DOHH2 (cell line): ENCODE results near the gene CD74.
"Not testable (repeated sequence)": the region's sequence is repeated elsewhere in the genome, so short reads cannot be mapped to it uniquely, and the experiment has no call there.

ENCODE experiments used
- H3F3A ChIP-seq: fragments of 200-600 bp; sonication (generic), shearing (Covaris generic); 2 replicates; pipeline ENCODE4 v1.6.0; 2016; ENCODE audit warnings: antibody characterized with exemption, mild to moderate bottlenecking; ENCODE audit not compliant: control insufficient read depth, insufficient read depth
- H3K27ac ChIP-seq: fragments of 200-600 bp; sonication (generic); 2 replicates; pipeline ENCODE4 v1.5.1; 2014; ENCODE audit warnings: low read depth, mild to moderate bottlenecking, low read length, moderate library complexity
- H3K27me3 ChIP-seq: fragments of 200-600 bp; sonication (generic); 2 replicates; pipeline ENCODE4 v1.6.1; 2014; ENCODE audit warnings: mild to moderate bottlenecking, low read length, mixed read lengths; ENCODE audit not compliant: control insufficient read depth
- H3K36me3 ChIP-seq: fragments of 200-600 bp; sonication (generic); 2 replicates; pipeline ENCODE4 v1.6.1; 2014; ENCODE audit warnings: mild to moderate bottlenecking, low read length, moderate library complexity, mixed read lengths; ENCODE audit not compliant: control insufficient read depth
- H3K4me1 ChIP-seq: fragments of 200-600 bp; sonication (generic); 2 replicates; pipeline ENCODE4 v1.6.1; 2014; ENCODE audit warnings: mild to moderate bottlenecking, low read length, mixed read lengths; ENCODE audit not compliant: control insufficient read depth
- H3K4me2 ChIP-seq: fragments of 200-600 bp; sonication (generic); 2 replicates; pipeline ENCODE4 v1.6.0; 2014; ENCODE audit warnings: mild to moderate bottlenecking, low read length, moderate library complexity
- H3K4me3 ChIP-seq: fragments of 200-600 bp; sonication (generic); 2 replicates; pipeline ENCODE4 v1.5.1; 2014; ENCODE audit warnings: mild to moderate bottlenecking, low read length, mixed read lengths
- H3K79me2 ChIP-seq: fragments of 200-600 bp; sonication (generic); 2 replicates; pipeline ENCODE4 v1.6.1; 2014; ENCODE audit warnings: mild to moderate bottlenecking, low read length, mixed read lengths; ENCODE audit not compliant: control insufficient read depth
- H3K9me2 ChIP-seq: fragments of 200-600 bp; sonication (generic); replicated peaks from 2 replicates; pipeline ENCODE4 v1.6.1; 2014; ENCODE audit warnings: mild to moderate bottlenecking, low read length, mixed read lengths; ENCODE audit not compliant: control insufficient read depth
- H3K9me3 ChIP-seq: fragments of 200-600 bp; sonication (generic); 2 replicates; pipeline ENCODE4 v1.6.1; 2014; ENCODE audit warnings: antibody characterized with exemption, low read length, mixed read lengths; ENCODE audit not compliant: control insufficient read depth, insufficient read depth
- H4K20me1 ChIP-seq: fragments of 200-600 bp; sonication (generic); 2 replicates; pipeline ENCODE4 v1.6.0; 2014; ENCODE audit warnings: low read depth, mild to moderate bottlenecking, antibody characterized with exemption, low read length, moderate library complexity; ENCODE audit not compliant: control insufficient read depth, insufficient read depth
- CTCF ChIP-seq: fragments of 200-600 bp; sonication (generic); IDR thresholded peaks from one replicate; pipeline ENCODE4 v1.5.1; 2014; ENCODE audit warnings: antibody characterized with exemption, mild to moderate bottlenecking, low read depth, low read length; ENCODE audit not compliant: poor library complexity, severe bottlenecking
- EZH2phosphoT487 ChIP-seq: fragments of 200-600 bp; sonication (generic); IDR thresholded peaks from 2 replicates; pipeline ENCODE4 v1.6.1; 2017; ENCODE audit warnings: borderline replicate concordance, mild to moderate bottlenecking, antibody characterized with exemption, low read length, moderate library complexity, mixed read lengths

Gene CD74

GRCh38 chr5:150428978-150429377 lies 16.3 kb upstream of the CD74 start:
- H3K27ac ChIP-seq, result no peak overlapping the region
- no peaks in the 10 kb centered on the region for H3K79me2 ChIP-seq
- no peaks in the 10 kb centered on the region for H4K20me1 ChIP-seq
- H3F3A ChIP-seq, result no peaks in the 10 kb centered on the region
- no peaks in the 10 kb centered on the region for H3K36me3 ChIP-seq
- no peak overlapping the region for H3K4me3 ChIP-seq
- TF ChIP-seq CTCF, result no peak
- TF ChIP-seq EZH2phosphoT487, result no peak
- H3K27me3 ChIP-seq, result no peaks in the 10 kb centered on the region
- H3K4me2 ChIP-seq, result no peak overlapping the region
- no peaks in the 10 kb centered on the region for H3K9me2 ChIP-seq
- H3K9me3 ChIP-seq, result no peaks in the 10 kb centered on the region
- peaks cover 28% of the 10 kb centered on the region for H3K4me1 ChIP-seq

GRCh38 chr5:150428106-150428876 lies 15.6 kb upstream of the CD74 start:
- H3K4me2 ChIP-seq, result no peak overlapping the region
- H3F3A ChIP-seq, result no peaks in the 10 kb centered on the region
- no peaks in the 10 kb centered on the region for H3K79me2 ChIP-seq
- no peaks in the 10 kb centered on the region for H3K36me3 ChIP-seq
- H4K20me1 ChIP-seq, result no peaks in the 10 kb centered on the region
- H3K4me3 ChIP-seq, result no peak overlapping the region
- peaks cover 22% of the 10 kb centered on the region for H3K4me1 ChIP-seq
- no peak for TF ChIP-seq EZH2phosphoT487
- TF ChIP-seq CTCF, result no peak
- no peaks in the 10 kb centered on the region for H3K9me3 ChIP-seq
- no peaks in the 10 kb centered on the region for H3K27me3 ChIP-seq
- H3K9me2 ChIP-seq, result no peaks in the 10 kb centered on the region
- H3K27ac ChIP-seq, result no peak overlapping the region

GRCh38 chr5:150426165-150426564 lies 13.5 kb upstream of the CD74 start:
- not testable (repeated sequence) for H3K27ac ChIP-seq, H3K4me3 ChIP-seq, H3K9me3 ChIP-seq, H3K9me2 ChIP-seq, H3K4me2 ChIP-seq, H3F3A ChIP-seq, H3K36me3 ChIP-seq, H3K79me2 ChIP-seq, H4K20me1 ChIP-seq, H3K27me3 ChIP-seq, H3K4me1 ChIP-seq

GRCh38 chr5:150422758-150423157 lies 10.0 kb upstream of the CD74 start:
- H3K9me3 ChIP-seq, result no peaks in the 10 kb centered on the region
- no peaks in the 10 kb centered on the region for H3K79me2 ChIP-seq
- H3F3A ChIP-seq, result no peaks in the 10 kb centered on the region
- H4K20me1 ChIP-seq, result no peaks in the 10 kb centered on the region
- H3K4me3 ChIP-seq, result no peak overlapping the region
- peaks cover 20% of the 10 kb centered on the region for H3K4me1 ChIP-seq
- H3K9me2 ChIP-seq, result no peaks in the 10 kb centered on the region
- no peaks in the 10 kb centered on the region for H3K36me3 ChIP-seq
- TF ChIP-seq EZH2phosphoT487 (no peak), CTCF (no peak)
- no peak overlapping the region for H3K4me2 ChIP-seq
- no peak overlapping the region for H3K27ac ChIP-seq
- H3K27me3 ChIP-seq, result no peaks in the 10 kb centered on the region
